PC-3 (cell line): Measurements from ENCODE around the gene OPA3. TPM values are rescaled to one million over a fixed set of nuclear protein-coding genes. Genes with fewer than 3 reads are reported as not detected.

Experiments
- ATAC-seq: fragments of 200-7000 bp; cut with Tn5 transposase; 2 replicates; pipeline ENCODE4 v1.9.1; 2020; ENCODE audit warnings: mild to moderate bottlenecking, moderate library complexity
- BruUV-seq: library from RNA; stranded (reverse); fragments of 400-500 nt; replicated peaks from 2 replicates; lab custom pipeline; 2021; lab: Mats Ljungman, UMichigan
- CTCF ChIA-PET: fragments of 300-600 bp; sonication (Branson Sonifier 250); formaldehyde crosslinking; loops from one replicate; lab custom pipeline; 2022; ENCODE audit warnings: antibody characterized with exemption; lab: Charles Lee
- POLR2A ChIA-PET: fragments of 300-600 bp; sonication (Branson Sonifier 250); formaldehyde crosslinking; loops from one replicate; lab custom pipeline; 2022; ENCODE audit warnings: antibody characterized with exemption; ENCODE audit not compliant: unreplicated experiment; lab: Charles Lee
- DNase-seq: peaks from one replicate; pipeline ENCODE4 v3.0.0-alpha.2; 2015
- H2AFZ ChIP-seq: fragments of 300-600 bp; sonication (generic); 2 replicates; pipeline ENCODE4 v1.6.0; 2016; ENCODE audit warnings: antibody characterized with exemption, low read length
- H3F3A ChIP-seq: fragments of 300-600 bp; sonication (generic); one replicate; pipeline ENCODE4 v1.6.0; 2017; ENCODE audit warnings: antibody characterized with exemption, low read length, control low read depth, mild to moderate bottlenecking; ENCODE audit not compliant: unreplicated experiment
- H3K27ac ChIP-seq: fragments of 300-600 bp; sonication (generic); 2 replicates; pipeline ENCODE4 v1.5.1; 2016; ENCODE audit warnings: mild to moderate bottlenecking, low read length
- H3K27me3 ChIP-seq: fragments of 300-600 bp; sonication (generic); 2 replicates; pipeline ENCODE4 v1.6.1; 2016; ENCODE audit warnings: low read length, mixed read lengths
- H3K36me3 ChIP-seq: fragments of 300-600 bp; sonication (generic); 2 replicates; pipeline ENCODE4 v1.6.1; 2016; ENCODE audit warnings: low read depth, mixed run types, low read length, mixed read lengths
- H3K4me1 ChIP-seq: fragments of 300-600 bp; sonication (generic); 2 replicates; pipeline ENCODE4 v1.5.1; 2016; ENCODE audit warnings: low read length; ENCODE audit not compliant: insufficient read depth
- H3K4me2 ChIP-seq: fragments of 300-600 bp; sonication (generic); 2 replicates; pipeline ENCODE4 v1.6.0; 2016; ENCODE audit warnings: low read length
- H3K4me3 ChIP-seq: fragments of 300-600 bp; sonication (generic); 2 replicates; pipeline ENCODE4 v1.5.1; 2016; ENCODE audit warnings: mild to moderate bottlenecking, low read length, mixed read lengths
- H3K79me2 ChIP-seq: fragments of 300-600 bp; sonication (generic); 2 replicates; pipeline ENCODE4 v1.6.1; 2017; ENCODE audit warnings: low read length, mixed read lengths
- H3K9ac ChIP-seq: fragments of 300-600 bp; sonication (generic); 2 replicates; pipeline ENCODE4 v1.6.0; 2016; ENCODE audit warnings: mild to moderate bottlenecking, low read length
- H3K9me2 ChIP-seq: fragments of 300-600 bp; sonication (generic); replicated peaks from 2 replicates; pipeline ENCODE4 v1.6.1; 2016; ENCODE audit warnings: mixed run types, low read length, mixed read lengths
- H3K9me3 ChIP-seq: fragments of 300-600 bp; sonication (generic); 2 replicates; pipeline ENCODE4 v1.6.1; 2016; ENCODE audit warnings: low read length, mixed read lengths
- H4K20me1 ChIP-seq: fragments of 300-600 bp; sonication (generic); 2 replicates; pipeline ENCODE4 v1.6.1; 2016; ENCODE audit warnings: low read length, mixed read lengths
- EZH2 ChIP-seq: fragments of 300-600 bp; sonication (generic); IDR thresholded peaks from one replicate; pipeline ENCODE4 v1.6.1; 2017; ENCODE audit warnings: antibody characterized with exemption, mild to moderate bottlenecking, low read length; ENCODE audit not compliant: unreplicated experiment
- EZH2phosphoT487 ChIP-seq: fragments of 300-600 bp; sonication (generic); IDR thresholded peaks from 2 replicates; pipeline ENCODE4 v1.6.1; 2018; ENCODE audit warnings: mild to moderate bottlenecking, antibody characterized with exemption, low read length, borderline replicate concordance
- intact Hi-C: fragments of 100-400 bp; cut with micrococcal nuclease; formaldehyde crosslinking; loops from 2 replicates; pipeline ENCODE4 v1.9.0; 2023
- total RNA-seq: library from RNA; depleted of rRNA; stranded (reverse); fragments of >200 nt; gene quantifications from 2 replicates; pipeline ENCODE4 v1.2.3, GENCODE V29; 2014
- TF ChIP-seq, protein P1 (sequence below): fragments of 300-600 bp; sonication (generic); conservative IDR thresholded peaks from 2 replicates; pipeline ENCODE4 v1.5.1; 2017; ENCODE audit warnings: antibody characterized with exemption, low read depth, mild to moderate bottlenecking, low read length

Gene OPA3
- total RNA-seq, 1 experiment from 2014 or later, result 9.4 TPM

- ChIA-PET POLR2A (interaction anchor here (0.6 kb wide), 1 partner anchor 50 kb away, joined by 3 read pairs; no protein-coding TSS in a partner anchor), CTCF (interaction anchor here (0.6 kb wide), 1 partner anchor 78 kb away, joined by 3 read pairs; no protein-coding TSS in a partner anchor)
- no peaks in the 10 kb centered on the region for H3K36me3 ChIP-seq
- no peaks in the 10 kb centered on the region for H3F3A ChIP-seq
- ATAC-seq, result no peak
- H4K20me1 ChIP-seq, result no peaks in the 10 kb centered on the region
- TF ChIP-seq, protein P1, sequence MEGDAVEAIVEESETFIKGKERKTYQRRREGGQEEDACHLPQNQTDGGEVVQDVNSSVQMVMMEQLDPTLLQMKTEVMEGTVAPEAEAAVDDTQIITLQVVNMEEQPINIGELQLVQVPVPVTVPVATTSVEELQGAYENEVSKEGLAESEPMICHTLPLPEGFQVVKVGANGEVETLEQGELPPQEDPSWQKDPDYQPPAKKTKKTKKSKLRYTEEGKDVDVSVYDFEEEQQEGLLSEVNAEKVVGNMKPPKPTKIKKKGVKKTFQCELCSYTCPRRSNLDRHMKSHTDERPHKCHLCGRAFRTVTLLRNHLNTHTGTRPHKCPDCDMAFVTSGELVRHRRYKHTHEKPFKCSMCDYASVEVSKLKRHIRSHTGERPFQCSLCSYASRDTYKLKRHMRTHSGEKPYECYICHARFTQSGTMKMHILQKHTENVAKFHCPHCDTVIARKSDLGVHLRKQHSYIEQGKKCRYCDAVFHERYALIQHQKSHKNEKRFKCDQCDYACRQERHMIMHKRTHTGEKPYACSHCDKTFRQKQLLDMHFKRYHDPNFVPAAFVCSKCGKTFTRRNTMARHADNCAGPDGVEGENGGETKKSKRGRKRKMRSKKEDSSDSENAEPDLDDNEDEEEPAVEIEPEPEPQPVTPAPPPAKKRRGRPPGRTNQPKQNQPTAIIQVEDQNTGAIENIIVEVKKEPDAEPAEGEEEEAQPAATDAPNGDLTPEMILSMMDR, result 0 out of 2 replicates have a peak, but pooled peaks have one; percentile 24
- TF ChIP-seq EZH2 (no peak), EZH2phosphoT487 (no peak)
- no peaks in the 10 kb centered on the region for H3K79me2 ChIP-seq
- intact Hi-C loops, result no loop called here
- H3K9me3 ChIP-seq, result no peaks in the 10 kb centered on the region
- H2AFZ ChIP-seq, result no peak overlapping the region
- H3K4me2 ChIP-seq, result no peak overlapping the region
- no TSS peak for BruUV-seq
- no peak overlapping the region for H3K9ac ChIP-seq
- no peak overlapping the region for H3K27ac ChIP-seq
- H3K4me3 ChIP-seq, result no peak overlapping the region
- no peaks in the 10 kb centered on the region for H3K9me2 ChIP-seq
- no peak for DNase-seq
- peaks cover 8% of the 10 kb centered on the region for H3K4me1 ChIP-seq
- no peaks in the 10 kb centered on the region for H3K27me3 ChIP-seq
Observed at GRCh38 chr19:45591004-45591637, 6.5 kb upstream of the OPA3 start.

GRCh38 chr19:45590300-45591003 lies 5.8 kb upstream of the OPA3 start:
- Histone ChIP-seq H3K9me2 (no peaks in the 10 kb centered on the region), H2AFZ (no peak overlapping the region), H3F3A (no peaks in the 10 kb centered on the region), H3K36me3 (no peaks in the 10 kb centered on the region), H3K27me3 (no peaks in the 10 kb centered on the region), H3K4me1 (peaks cover 9% of the 10 kb centered on the region), H3K4me2 (no peak overlapping the region), H3K9me3 (no peaks in the 10 kb centered on the region), H4K20me1 (no peaks in the 10 kb centered on the region), H3K4me3 (no peak overlapping the region), H3K79me2 (no peaks in the 10 kb centered on the region), H3K27ac (no peak overlapping the region), H3K9ac (no peak overlapping the region)
- TF ChIP-seq, protein P1, result no peak
- TF ChIP-seq EZH2, result no peak
- TF ChIP-seq EZH2phosphoT487, result no peak
- ChIA-PET CTCF (interaction anchor here (0.6 kb wide), 1 partner anchor 79 kb away, joined by 3 read pairs; no protein-coding TSS in a partner anchor), POLR2A (interaction anchor here (0.6 kb wide), 1 partner anchor 51 kb away, joined by 3 read pairs; no protein-coding TSS in a partner anchor)
- no TSS peak for BruUV-seq
- DNase-seq, result no peak
- intact Hi-C loops, result no loop called here
- ATAC-seq, result no peak
